Upper lobe of left lung (tissue), 4 donors: Measurements from ENCODE around the gene VWA5B2.

Experiments
- POLR2A ChIP-seq, 4 donors: fragments of 450-650 bp; IDR thresholded peaks; one replicate each; pipeline ENCODE4 v1.5.1; 2016 to 2017; ENCODE audit warnings: antibody characterized with exemption in 4 of 4, mild to moderate bottlenecking in 2 of 4
- TF ChIP-seq, protein P1 (sequence below), 6 experiments: fragments of 450-650 bp in 4 of 6; fragments of 200-600 bp in 2 of 6; sonication (generic) in 2 of 6; IDR thresholded peaks; one replicate each; pipeline ENCODE4 v1.5.1; 2016 to 2019; ENCODE audit warnings: antibody characterized with exemption in 6 of 6

DNA sequence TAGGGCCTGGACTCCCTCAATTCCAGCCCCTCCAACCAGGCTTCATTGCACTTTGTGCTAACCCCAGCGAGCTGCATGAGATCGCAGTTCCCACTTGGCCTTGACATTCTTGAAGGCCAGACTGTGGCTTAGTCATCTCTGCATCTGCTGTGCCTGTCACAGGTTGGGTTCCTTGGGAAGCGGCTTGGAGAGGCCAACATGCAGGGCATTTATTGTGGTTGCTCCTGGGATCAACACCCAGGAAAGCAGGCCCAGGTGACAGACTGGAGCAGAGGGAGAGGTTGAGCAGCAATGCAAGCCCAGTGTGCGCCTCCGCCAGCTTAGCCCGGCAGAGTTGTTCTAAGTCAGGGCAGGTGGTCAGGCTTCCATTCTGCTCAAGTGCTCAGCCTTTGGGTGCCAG is 32.8 kb upstream of the VWA5B2 start:
- TF ChIP-seq, protein P1, sequence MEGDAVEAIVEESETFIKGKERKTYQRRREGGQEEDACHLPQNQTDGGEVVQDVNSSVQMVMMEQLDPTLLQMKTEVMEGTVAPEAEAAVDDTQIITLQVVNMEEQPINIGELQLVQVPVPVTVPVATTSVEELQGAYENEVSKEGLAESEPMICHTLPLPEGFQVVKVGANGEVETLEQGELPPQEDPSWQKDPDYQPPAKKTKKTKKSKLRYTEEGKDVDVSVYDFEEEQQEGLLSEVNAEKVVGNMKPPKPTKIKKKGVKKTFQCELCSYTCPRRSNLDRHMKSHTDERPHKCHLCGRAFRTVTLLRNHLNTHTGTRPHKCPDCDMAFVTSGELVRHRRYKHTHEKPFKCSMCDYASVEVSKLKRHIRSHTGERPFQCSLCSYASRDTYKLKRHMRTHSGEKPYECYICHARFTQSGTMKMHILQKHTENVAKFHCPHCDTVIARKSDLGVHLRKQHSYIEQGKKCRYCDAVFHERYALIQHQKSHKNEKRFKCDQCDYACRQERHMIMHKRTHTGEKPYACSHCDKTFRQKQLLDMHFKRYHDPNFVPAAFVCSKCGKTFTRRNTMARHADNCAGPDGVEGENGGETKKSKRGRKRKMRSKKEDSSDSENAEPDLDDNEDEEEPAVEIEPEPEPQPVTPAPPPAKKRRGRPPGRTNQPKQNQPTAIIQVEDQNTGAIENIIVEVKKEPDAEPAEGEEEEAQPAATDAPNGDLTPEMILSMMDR (IDR thresholded peaks at IDR 0.05): no peak
- TF ChIP-seq POLR2A (IDR thresholded peaks at IDR 0.05): no peak
